Breast epithelium (tissue), 3 donors: ENCODE data around the gene YIPF7.

Experiments used
- POLR2AphosphoS5 ChIP-seq, 3 donors: sonication (generic); formaldehyde crosslinking; IDR thresholded peaks; one replicate each; pipeline ENCODE4 v1.6.1; 2017; ENCODE audit warnings: antibody characterized with exemption in 3 of 3
- TF ChIP-seq, protein P1 (sequence below), 3 donors: fragments of 450-650 bp; IDR thresholded peaks; one replicate each; pipeline ENCODE4 v1.5.1; 2016 to 2017; ENCODE audit warnings: antibody characterized with exemption in 3 of 3, mild to moderate bottlenecking in 3 of 3, moderate library complexity in 3 of 3

DNA sequence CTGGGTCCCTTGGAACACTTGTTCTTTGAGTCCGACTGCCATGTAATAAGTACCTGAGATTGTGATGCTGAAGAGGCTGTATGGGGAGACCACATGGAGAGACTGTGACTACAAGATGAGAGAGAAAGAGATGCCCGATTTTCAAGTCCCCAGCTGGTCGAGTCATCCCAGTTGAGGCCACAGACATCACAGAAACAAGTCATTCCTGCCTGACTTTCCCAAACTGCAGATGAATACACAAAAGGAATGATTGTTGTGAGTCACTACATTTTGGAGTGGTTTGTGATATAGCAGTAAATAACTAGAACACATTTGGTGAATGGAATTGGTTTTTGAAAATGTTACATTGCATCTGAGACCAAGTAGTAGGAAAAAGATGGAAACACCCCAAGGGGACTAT lies 9.0 kb upstream of the YIPF7 start:
- TF ChIP-seq, protein P1, sequence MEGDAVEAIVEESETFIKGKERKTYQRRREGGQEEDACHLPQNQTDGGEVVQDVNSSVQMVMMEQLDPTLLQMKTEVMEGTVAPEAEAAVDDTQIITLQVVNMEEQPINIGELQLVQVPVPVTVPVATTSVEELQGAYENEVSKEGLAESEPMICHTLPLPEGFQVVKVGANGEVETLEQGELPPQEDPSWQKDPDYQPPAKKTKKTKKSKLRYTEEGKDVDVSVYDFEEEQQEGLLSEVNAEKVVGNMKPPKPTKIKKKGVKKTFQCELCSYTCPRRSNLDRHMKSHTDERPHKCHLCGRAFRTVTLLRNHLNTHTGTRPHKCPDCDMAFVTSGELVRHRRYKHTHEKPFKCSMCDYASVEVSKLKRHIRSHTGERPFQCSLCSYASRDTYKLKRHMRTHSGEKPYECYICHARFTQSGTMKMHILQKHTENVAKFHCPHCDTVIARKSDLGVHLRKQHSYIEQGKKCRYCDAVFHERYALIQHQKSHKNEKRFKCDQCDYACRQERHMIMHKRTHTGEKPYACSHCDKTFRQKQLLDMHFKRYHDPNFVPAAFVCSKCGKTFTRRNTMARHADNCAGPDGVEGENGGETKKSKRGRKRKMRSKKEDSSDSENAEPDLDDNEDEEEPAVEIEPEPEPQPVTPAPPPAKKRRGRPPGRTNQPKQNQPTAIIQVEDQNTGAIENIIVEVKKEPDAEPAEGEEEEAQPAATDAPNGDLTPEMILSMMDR (IDR thresholded peaks at IDR 0.05), result no peak
- TF ChIP-seq POLR2AphosphoS5 (IDR thresholded peaks at IDR 0.05), result no peak
